ENCODE measurements around the gene HPN.

GRCh38 chr19:35069696-35070095 is 28.2 kb downstream of the HPN start:
- no peak for TF ChIP-seq EZH2phosphoT487 (IDR thresholded peaks at IDR 0.05; ENCODE audit: borderline replicate concordance, low read length)
- TF ChIP-seq CTCF (IDR thresholded peaks at IDR 0.05; ENCODE audit: low read depth, low read length, poor library complexity, severe bottlenecking), result no peak

Measured in DOHH2 (cell line).